OCI-LY7 (cell line): Measurements from ENCODE around the gene RAB3IL1. TPM values are rescaled to one million over a fixed set of nuclear protein-coding genes. Genes with fewer than 3 reads are reported as not detected.

Experiments
- BruUV-seq: library from RNA; stranded (reverse); fragments of 400-500 nt; replicated peaks from 2 replicates; lab custom pipeline; 2021; lab: Mats Ljungman, UMichigan
- CTCF ChIA-PET: fragments of 300-600 bp; sonication (Branson Sonifier 250); formaldehyde crosslinking; loops from one replicate; lab custom pipeline; 2022; ENCODE audit warnings: antibody characterized with exemption; ENCODE audit not compliant: unreplicated experiment; lab: Charles Lee
- POLR2A ChIA-PET: fragments of 300-600 bp; sonication (Branson Sonifier 250); formaldehyde crosslinking; loops from one replicate; lab custom pipeline; 2022; ENCODE audit warnings: antibody characterized with exemption; lab: Charles Lee
- DNase-seq: peaks from one replicate; pipeline ENCODE4 v3.0.0-alpha.2; 2015; ENCODE audit warnings: low spot score
- H2AFZ ChIP-seq: fragments of 200-600 bp; sonication (generic), shearing (Covaris generic); 2 replicates; pipeline ENCODE4 v1.6.1; 2014; ENCODE audit warnings: mild to moderate bottlenecking, antibody characterized with exemption, low read length, moderate library complexity
- H3K27ac ChIP-seq: fragments of 200-600 bp; sonication (generic); 2 replicates; pipeline ENCODE4 v1.5.1; 2014; ENCODE audit warnings: mixed run types, low read depth, mild to moderate bottlenecking, moderate library complexity, low read length, inconsistent platforms; ENCODE audit not compliant: poor library complexity, severe bottlenecking
- H3K36me3 ChIP-seq: fragments of 200-600 bp; sonication (generic); 2 replicates; pipeline ENCODE4 v1.6.1; 2014; ENCODE audit warnings: mild to moderate bottlenecking, antibody characterized with exemption, low read length, moderate library complexity, mixed read lengths; ENCODE audit not compliant: insufficient read depth
- H3K4me1 ChIP-seq: fragments of 200-600 bp; sonication (generic); 2 replicates; pipeline ENCODE4 v1.5.1; 2014; ENCODE audit warnings: mild to moderate bottlenecking, low read length; ENCODE audit not compliant: insufficient read depth, poor library complexity, severe bottlenecking
- H3K4me2 ChIP-seq: fragments of 200-600 bp; sonication (generic); 2 replicates; pipeline ENCODE4 v1.6.1; 2014; ENCODE audit warnings: mild to moderate bottlenecking, low read length
- H3K4me3 ChIP-seq: fragments of 200-600 bp; sonication (generic); 2 replicates; pipeline ENCODE4 v1.5.1; 2014; ENCODE audit warnings: mild to moderate bottlenecking, low read depth, low read length; ENCODE audit not compliant: poor library complexity, severe bottlenecking
- H3K79me2 ChIP-seq: fragments of 200-600 bp; sonication (generic); 2 replicates; pipeline ENCODE4 v1.6.1; 2016; ENCODE audit warnings: low read depth, mild to moderate bottlenecking, low read length, moderate library complexity, mixed read lengths; ENCODE audit not compliant: insufficient read depth
- H3K9me2 ChIP-seq: fragments of 200-600 bp; sonication (generic); 2 replicates; pipeline ENCODE4 v1.6.1; 2016; ENCODE audit warnings: mild to moderate bottlenecking, low read length, mixed read lengths; ENCODE audit not compliant: insufficient read depth
- H3K9me3 ChIP-seq: fragments of 200-600 bp; sonication (generic); 2 replicates; pipeline ENCODE4 v1.6.1; 2014; ENCODE audit warnings: mild to moderate bottlenecking, mixed run types, low read length, mixed read lengths
- H4K20me1 ChIP-seq: fragments of 200-600 bp; sonication (generic); 2 replicates; pipeline ENCODE4 v1.6.1; 2014; ENCODE audit warnings: mild to moderate bottlenecking, antibody characterized with exemption, low read length, moderate library complexity, mixed read lengths; ENCODE audit not compliant: insufficient read depth
- EZH2phosphoT487 ChIP-seq: fragments of 200-600 bp; sonication (generic); IDR thresholded peaks from 2 replicates; pipeline ENCODE4 v1.6.1; 2018; ENCODE audit warnings: low read depth, borderline replicate concordance, mild to moderate bottlenecking, mixed run types, antibody characterized with exemption, low read length, moderate library complexity, mixed read lengths
- intact Hi-C: fragments of 100-400 bp; cut with micrococcal nuclease; formaldehyde crosslinking; loops from one replicate; pipeline ENCODE4 v1.10.0; 2022; ENCODE audit not compliant: unreplicated experiment
- total RNA-seq, 2 experiments: library from RNA; depleted of rRNA in 1 of 2; stranded (reverse); fragments of >200 nt in 1 of 2; shearing (Covaris generic) in 1 of 2; gene quantifications; 2 replicates each; pipeline ENCODE4 v1.2.3, GENCODE V29; 2014 to 2022
- TF ChIP-seq, protein P1 (sequence below): fragments of 200-600 bp; sonication (generic); conservative IDR thresholded peaks from 2 replicates; pipeline ENCODE4 v1.5.1; 2014; ENCODE audit warnings: mild to moderate bottlenecking, antibody characterized with exemption, low read length, moderate library complexity, mixed read lengths

The RAB3IL1 gene
- total RNA-seq, 2 experiments from 2014 or later = not detected

DNA sequence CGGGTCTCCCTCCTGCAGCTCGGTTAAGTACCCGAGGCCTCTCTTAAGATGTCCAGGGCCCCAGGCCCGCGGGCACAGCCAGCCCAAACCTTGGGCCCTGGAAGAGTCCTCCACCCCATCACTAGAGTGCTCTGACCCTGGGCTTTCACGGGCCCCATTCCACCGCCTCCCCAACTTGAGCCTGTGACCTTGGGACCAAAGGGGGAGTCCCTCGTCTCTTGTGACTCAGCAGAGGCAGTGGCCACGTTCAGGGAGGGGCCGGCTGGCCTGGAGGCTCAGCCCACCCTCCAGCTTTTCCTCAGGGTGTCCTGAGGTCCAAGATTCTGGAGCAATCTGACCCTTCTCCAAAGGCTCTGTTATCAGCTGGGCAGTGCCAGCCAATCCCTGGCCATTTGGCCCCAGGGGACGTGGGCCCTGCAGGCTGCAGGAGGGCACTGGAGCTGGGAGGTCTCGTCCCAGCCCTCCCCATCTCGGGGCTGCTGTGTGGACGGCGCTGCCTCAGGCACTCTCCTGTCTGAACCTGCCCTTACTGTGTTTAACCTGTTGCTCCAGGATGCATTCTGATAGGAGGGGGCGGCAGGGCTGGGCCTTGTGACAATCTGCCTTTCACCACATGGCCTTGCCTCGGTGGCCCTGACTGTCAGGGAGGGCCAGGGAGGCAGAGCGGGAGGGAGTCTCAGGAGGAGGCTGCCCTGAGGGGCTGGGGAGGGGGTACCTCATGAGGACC, 51.0 kb downstream of the RAB3IL1 start:
- no peak overlapping the region for H3K27ac ChIP-seq
- no peaks in the 10 kb centered on the region for H3K9me2 ChIP-seq
- intact Hi-C loops = no loop called here
- H3K4me2 ChIP-seq = no peak overlapping the region
- DNase-seq = no peak
- no peak overlapping the region for H2AFZ ChIP-seq
- H3K79me2 ChIP-seq = no peaks in the 10 kb centered on the region
- TF ChIP-seq, protein P1, sequence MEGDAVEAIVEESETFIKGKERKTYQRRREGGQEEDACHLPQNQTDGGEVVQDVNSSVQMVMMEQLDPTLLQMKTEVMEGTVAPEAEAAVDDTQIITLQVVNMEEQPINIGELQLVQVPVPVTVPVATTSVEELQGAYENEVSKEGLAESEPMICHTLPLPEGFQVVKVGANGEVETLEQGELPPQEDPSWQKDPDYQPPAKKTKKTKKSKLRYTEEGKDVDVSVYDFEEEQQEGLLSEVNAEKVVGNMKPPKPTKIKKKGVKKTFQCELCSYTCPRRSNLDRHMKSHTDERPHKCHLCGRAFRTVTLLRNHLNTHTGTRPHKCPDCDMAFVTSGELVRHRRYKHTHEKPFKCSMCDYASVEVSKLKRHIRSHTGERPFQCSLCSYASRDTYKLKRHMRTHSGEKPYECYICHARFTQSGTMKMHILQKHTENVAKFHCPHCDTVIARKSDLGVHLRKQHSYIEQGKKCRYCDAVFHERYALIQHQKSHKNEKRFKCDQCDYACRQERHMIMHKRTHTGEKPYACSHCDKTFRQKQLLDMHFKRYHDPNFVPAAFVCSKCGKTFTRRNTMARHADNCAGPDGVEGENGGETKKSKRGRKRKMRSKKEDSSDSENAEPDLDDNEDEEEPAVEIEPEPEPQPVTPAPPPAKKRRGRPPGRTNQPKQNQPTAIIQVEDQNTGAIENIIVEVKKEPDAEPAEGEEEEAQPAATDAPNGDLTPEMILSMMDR = no peak
- TF ChIP-seq EZH2phosphoT487 = no peak
- no peak overlapping the region for H3K4me3 ChIP-seq
- no peaks in the 10 kb centered on the region for H3K9me3 ChIP-seq
- peaks cover 7% of the 10 kb centered on the region for H3K4me1 ChIP-seq
- no TSS peak for BruUV-seq
- no peaks in the 10 kb centered on the region for H4K20me1 ChIP-seq
- POLR2A ChIA-PET = no interaction called here
- CTCF ChIA-PET = interaction anchor here (1.0 kb wide), 1 partner anchor 15 kb away, joined by 4 read pairs; no protein-coding TSS in a partner anchor
- H3K36me3 ChIP-seq = no peaks in the 10 kb centered on the region

DNA sequence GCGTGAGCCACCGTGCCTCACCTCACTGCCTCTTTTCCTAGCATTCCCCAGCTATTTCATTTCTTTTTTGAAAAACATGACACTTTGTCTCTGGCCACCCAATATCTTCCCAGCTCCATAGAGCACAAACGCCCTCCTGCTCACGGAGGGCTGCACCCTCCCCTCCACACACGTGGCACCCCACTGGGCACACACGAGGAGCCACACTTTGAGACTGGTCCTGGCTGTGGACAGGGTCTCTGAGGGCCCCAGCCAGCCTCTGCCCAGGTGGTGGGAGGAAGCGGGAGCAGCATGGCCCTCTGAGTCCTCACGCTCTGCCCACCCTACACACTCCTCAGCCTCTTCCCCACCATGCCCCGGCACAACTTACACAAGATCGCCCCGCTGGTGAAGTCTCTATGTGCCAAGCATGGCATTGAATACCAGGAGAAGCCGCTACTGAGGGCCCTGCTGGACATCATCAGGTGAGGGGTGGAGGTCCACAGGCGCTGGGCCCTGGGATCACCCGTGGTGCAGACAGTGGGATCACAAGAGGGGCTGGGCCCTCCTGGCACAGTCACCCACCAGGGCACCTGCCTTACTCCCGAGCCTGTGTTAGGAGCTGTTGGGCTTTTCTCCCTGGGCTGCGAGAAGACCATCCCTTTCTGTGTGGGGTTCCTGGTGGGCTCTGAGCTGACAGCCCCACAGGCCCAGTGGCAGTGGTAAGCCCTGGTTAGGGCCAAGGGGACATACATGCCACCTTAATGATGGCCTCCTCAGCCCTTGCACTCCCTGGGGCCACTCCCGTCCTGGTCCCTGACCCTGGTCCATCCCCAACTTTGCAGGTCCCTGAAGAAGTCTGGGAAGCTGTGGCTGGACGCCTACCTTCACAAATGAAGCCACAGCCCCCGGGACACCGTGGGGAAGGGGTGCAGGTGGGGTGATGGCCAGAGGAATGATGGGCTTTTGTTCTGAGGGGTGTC, 52.3 kb downstream of the RAB3IL1 start:
- Histone ChIP-seq H3K4me3 (no peak overlapping the region), H4K20me1 (no peaks in the 10 kb centered on the region), H3K4me1 (no peaks in the 10 kb centered on the region), H2AFZ (no peak overlapping the region), H3K36me3 (no peaks in the 10 kb centered on the region), H3K4me2 (no peak overlapping the region), H3K9me2 (no peaks in the 10 kb centered on the region), H3K79me2 (no peaks in the 10 kb centered on the region), H3K27ac (no peak overlapping the region), H3K9me3 (no peaks in the 10 kb centered on the region)
- ChIA-PET CTCF (no interaction called here), POLR2A (no interaction called here)
- intact Hi-C loops = no loop called here
- no peak for DNase-seq
- no TSS peak for BruUV-seq
- TF ChIP-seq, protein P1 = no peak
- TF ChIP-seq EZH2phosphoT487 = no peak
